HEK293 (cell line): Measurements from ENCODE around the gene NEK11.

Experiments used
- GLIS1 ChIP-seq: fragments of 450-650 bp; formaldehyde crosslinking; IDR thresholded peaks from 2 replicates; pipeline ENCODE4 v1.5.1; 2016; ENCODE audit warnings: missing biosample characterization, missing genetic modification characterization
- GLIS2 ChIP-seq: fragments of 450-650 bp; formaldehyde crosslinking; IDR thresholded peaks from 2 replicates; pipeline ENCODE4 v1.5.1; 2016; ENCODE audit warnings: missing biosample characterization, missing genetic modification characterization
- HOXC10 ChIP-seq: sonication (generic); formaldehyde crosslinking; IDR thresholded peaks from 2 replicates; pipeline ENCODE4 v1.8.1; 2023; ENCODE audit warnings: mild to moderate bottlenecking, missing genetic modification reagents
- HOXD13 ChIP-seq: sonication (generic); formaldehyde crosslinking; IDR thresholded peaks from 2 replicates; pipeline ENCODE4 v1.8.0; 2022; ENCODE audit warnings: missing genetic modification reagents, borderline replicate concordance
- KLF8 ChIP-seq: fragments of 450-650 bp; formaldehyde crosslinking; IDR thresholded peaks from 2 replicates; pipeline ENCODE4 v1.5.1; 2016; ENCODE audit warnings: missing biosample characterization, missing genetic modification characterization
- PRDM1 ChIP-seq: fragments of 450-650 bp; formaldehyde crosslinking; IDR thresholded peaks from 2 replicates; pipeline ENCODE4; 2016; ENCODE audit warnings: missing biosample characterization, missing genetic modification characterization
- SP7 ChIP-seq: fragments of 450-650 bp; formaldehyde crosslinking; IDR thresholded peaks from 2 replicates; pipeline ENCODE4 v1.5.1; 2016; ENCODE audit warnings: missing biosample characterization, missing genetic modification characterization
- TCF7L2 ChIP-seq: IDR thresholded peaks from 2 replicates; pipeline ENCODE4 v1.6.1; 2011; ENCODE audit warnings: low read depth, mild to moderate bottlenecking, inconsistent platforms, low read length, moderate library complexity, borderline replicate concordance
- ZBTB7A ChIP-seq: fragments of 450-650 bp; formaldehyde crosslinking; IDR thresholded peaks from 2 replicates; pipeline ENCODE4 v1.5.1; 2016; ENCODE audit warnings: low read depth, missing biosample characterization, missing genetic modification characterization
- ZEB2 ChIP-seq: fragments of 450-650 bp; formaldehyde crosslinking; IDR thresholded peaks from 2 replicates; pipeline ENCODE4 v1.5.1; 2016; ENCODE audit warnings: missing biosample characterization, missing genetic modification characterization
- ZNF112 ChIP-seq: fragments of 450-650 bp; formaldehyde crosslinking; IDR thresholded peaks from 2 replicates; pipeline ENCODE4 v1.5.0; 2017; ENCODE audit warnings: missing biosample characterization, missing genetic modification characterization
- ZNF121 ChIP-seq: fragments of 450-650 bp; formaldehyde crosslinking; IDR thresholded peaks from 2 replicates; pipeline ENCODE4 v1.5.1; 2016; ENCODE audit warnings: missing biosample characterization, missing genetic modification characterization
- ZNF174 ChIP-seq: fragments of 450-650 bp; formaldehyde crosslinking; IDR thresholded peaks from 2 replicates; pipeline ENCODE4 v1.5.0; 2017; ENCODE audit warnings: missing biosample characterization, mild to moderate bottlenecking, missing genetic modification characterization
- ZNF248 ChIP-seq: fragments of 450-650 bp; formaldehyde crosslinking; IDR thresholded peaks from 2 replicates; pipeline ENCODE4 v1.5.1; 2017; ENCODE audit warnings: missing biosample characterization, missing genetic modification characterization
- ZNF292 ChIP-seq: fragments of 450-650 bp; formaldehyde crosslinking; IDR thresholded peaks from 2 replicates; pipeline ENCODE4 v1.5.1; 2016; ENCODE audit warnings: low read depth, missing biosample characterization, missing genetic modification characterization, borderline replicate concordance
- ZNF350 ChIP-seq: fragments of 450-650 bp; formaldehyde crosslinking; IDR thresholded peaks from 2 replicates; pipeline ENCODE4 v1.5.0; 2017; ENCODE audit warnings: missing biosample characterization, mild to moderate bottlenecking, missing genetic modification characterization
- ZNF394 ChIP-seq: fragments of 450-650 bp; formaldehyde crosslinking; IDR thresholded peaks from 2 replicates; pipeline ENCODE4 v1.5.1; 2016; ENCODE audit warnings: missing biosample characterization, missing genetic modification characterization, mild to moderate bottlenecking, moderate library complexity, borderline replicate concordance
- ZNF548 ChIP-seq: fragments of 450-650 bp; formaldehyde crosslinking; IDR thresholded peaks from 2 replicates; pipeline ENCODE4 v1.5.1; 2016; ENCODE audit warnings: missing biosample characterization, missing genetic modification characterization
- ZNF561 ChIP-seq: fragments of 450-650 bp; IDR thresholded peaks from 2 replicates; pipeline ENCODE4 v1.5.1; 2018; ENCODE audit warnings: missing biosample characterization, missing genetic modification characterization, borderline replicate concordance
- ZNF600 ChIP-seq: fragments of 450-650 bp; formaldehyde crosslinking; IDR thresholded peaks from 2 replicates; pipeline ENCODE4 v1.5.1; 2016; ENCODE audit warnings: missing biosample characterization, missing genetic modification characterization
- ZNF624 ChIP-seq: fragments of 450-650 bp; formaldehyde crosslinking; IDR thresholded peaks from 2 replicates; pipeline ENCODE4 v1.5.1; 2017; ENCODE audit warnings: missing biosample characterization, missing genetic modification characterization
- ZNF677 ChIP-seq: fragments of 450-650 bp; IDR thresholded peaks from 2 replicates; pipeline ENCODE4 v1.5.0; 2018; ENCODE audit warnings: missing biosample characterization, mild to moderate bottlenecking, missing genetic modification characterization, moderate library complexity
- ZNF76 ChIP-seq: fragments of 450-650 bp; formaldehyde crosslinking; IDR thresholded peaks from 2 replicates; pipeline ENCODE4; 2016; ENCODE audit warnings: low read depth, missing biosample characterization, missing genetic modification characterization, borderline replicate concordance
- ZNF776 ChIP-seq: fragments of 450-650 bp; formaldehyde crosslinking; IDR thresholded peaks from 2 replicates; pipeline ENCODE4 v1.5.0; 2017; ENCODE audit warnings: missing biosample characterization, missing genetic modification characterization, borderline replicate concordance
- ZNF777 ChIP-seq: fragments of 450-650 bp; formaldehyde crosslinking; IDR thresholded peaks from 2 replicates; pipeline ENCODE4 v1.5.1; 2017; ENCODE audit warnings: missing biosample characterization, missing genetic modification characterization, borderline replicate concordance
- ZSCAN30 ChIP-seq: fragments of 450-650 bp; IDR thresholded peaks from 2 replicates; pipeline ENCODE4 v1.5.1; 2018; ENCODE audit warnings: missing biosample characterization, mild to moderate bottlenecking, missing genetic modification characterization, moderate library complexity
- TF ChIP-seq, protein P1 (sequence below): fragments of 450-650 bp; formaldehyde crosslinking; IDR thresholded peaks from 2 replicates; pipeline ENCODE4 v1.5.1; 2017; ENCODE audit warnings: missing biosample characterization, missing genetic modification characterization
- TF ChIP-seq, protein P2 (sequence below): fragments of 450-650 bp; formaldehyde crosslinking; optimal IDR thresholded peaks from 2 replicates; pipeline ENCODE3; 2016; ENCODE audit warnings: missing biosample characterization, mild to moderate bottlenecking, missing genetic modification characterization
- TF ChIP-seq, protein P3 (sequence below): fragments of 450-650 bp; formaldehyde crosslinking; IDR thresholded peaks from 2 replicates; pipeline ENCODE4 v1.5.0; 2017; ENCODE audit warnings: missing biosample characterization, missing genetic modification characterization, borderline replicate concordance
- TF ChIP-seq, protein P4 (sequence below): fragments of 450-650 bp; formaldehyde crosslinking; IDR thresholded peaks from 2 replicates; pipeline ENCODE4 v1.5.1; 2016; ENCODE audit warnings: missing biosample characterization, missing genetic modification characterization

NEK11 gene

DNA sequence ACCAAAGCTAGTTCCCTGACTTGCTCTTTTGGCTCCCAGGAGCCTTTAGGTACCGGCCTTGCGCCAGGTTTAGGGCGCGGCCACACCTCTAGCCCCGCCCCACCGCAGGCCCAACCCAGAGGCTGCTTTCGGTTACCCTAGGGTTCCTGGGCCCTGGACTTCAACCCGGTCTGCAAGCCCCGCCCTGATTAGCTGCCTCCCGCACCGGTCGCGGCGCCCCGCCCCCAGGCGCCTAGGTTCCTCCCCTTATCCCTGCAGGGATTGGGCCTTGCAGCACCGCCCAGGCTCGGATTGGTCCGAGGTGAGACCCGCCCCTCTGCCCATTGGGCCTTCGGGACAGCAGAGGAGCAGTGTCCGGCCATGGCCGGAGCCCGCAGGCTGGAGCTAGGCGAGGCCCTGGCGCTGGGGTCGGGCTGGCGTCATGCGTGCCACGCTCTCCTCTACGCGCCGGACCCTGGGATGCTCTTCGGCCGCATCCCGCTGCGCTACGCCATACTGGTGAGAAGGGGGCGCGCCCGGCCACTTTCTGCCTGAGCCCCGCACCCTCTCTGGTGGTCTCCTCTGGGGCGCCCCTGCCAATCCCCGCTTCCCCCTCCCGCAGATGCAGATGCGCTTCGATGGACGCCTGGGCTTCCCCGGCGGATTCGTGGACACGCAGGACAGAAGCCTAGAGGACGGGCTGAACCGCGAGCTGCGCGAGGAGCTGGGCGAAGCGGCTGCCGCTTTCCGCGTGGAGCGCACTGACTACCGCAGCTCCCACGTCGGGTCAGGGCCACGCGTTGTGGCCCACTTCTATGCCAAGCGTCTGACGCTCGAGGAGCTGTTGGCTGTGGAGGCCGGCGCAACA, 355.0 kb downstream of the NEK11 start, which contains the start of gene NUDT16 (continued):
- TF ChIP-seq PRDM1 (tag by site-specific recombination) = peak; percentile 24; the same call in 1 of the 2 replicates
- TF ChIP-seq ZNF292 (tag by site-specific recombination) = no peak
- no peak for TF ChIP-seq ZNF600
- TF ChIP-seq KLF8 = peak; percentile 52; the same call in 1 of the 2 replicates
- peak; percentile 67; the same call in 1 of the 2 replicates for TF ChIP-seq ZBTB7A
- no peak for TF ChIP-seq ZNF776
- TF ChIP-seq, protein P1, sequence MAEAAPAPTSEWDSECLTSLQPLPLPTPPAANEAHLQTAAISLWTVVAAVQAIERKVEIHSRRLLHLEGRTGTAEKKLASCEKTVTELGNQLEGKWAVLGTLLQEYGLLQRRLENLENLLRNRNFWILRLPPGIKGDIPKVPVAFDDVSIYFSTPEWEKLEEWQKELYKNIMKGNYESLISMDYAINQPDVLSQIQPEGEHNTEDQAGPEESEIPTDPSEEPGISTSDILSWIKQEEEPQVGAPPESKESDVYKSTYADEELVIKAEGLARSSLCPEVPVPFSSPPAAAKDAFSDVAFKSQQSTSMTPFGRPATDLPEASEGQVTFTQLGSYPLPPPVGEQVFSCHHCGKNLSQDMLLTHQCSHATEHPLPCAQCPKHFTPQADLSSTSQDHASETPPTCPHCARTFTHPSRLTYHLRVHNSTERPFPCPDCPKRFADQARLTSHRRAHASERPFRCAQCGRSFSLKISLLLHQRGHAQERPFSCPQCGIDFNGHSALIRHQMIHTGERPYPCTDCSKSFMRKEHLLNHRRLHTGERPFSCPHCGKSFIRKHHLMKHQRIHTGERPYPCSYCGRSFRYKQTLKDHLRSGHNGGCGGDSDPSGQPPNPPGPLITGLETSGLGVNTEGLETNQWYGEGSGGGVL (tag by site-specific recombination) = no peak
- no peak; the same call in 1 of the 2 replicates for TF ChIP-seq GLIS2
- TF ChIP-seq ZNF121 (tag by site-specific recombination) = no peak
- no peak for TF ChIP-seq ZNF624 (tag by site-specific recombination)
- no peak for TF ChIP-seq ZNF112
- no peak for TF ChIP-seq ZNF350 (tag by site-specific recombination)
- TF ChIP-seq, protein P2, sequence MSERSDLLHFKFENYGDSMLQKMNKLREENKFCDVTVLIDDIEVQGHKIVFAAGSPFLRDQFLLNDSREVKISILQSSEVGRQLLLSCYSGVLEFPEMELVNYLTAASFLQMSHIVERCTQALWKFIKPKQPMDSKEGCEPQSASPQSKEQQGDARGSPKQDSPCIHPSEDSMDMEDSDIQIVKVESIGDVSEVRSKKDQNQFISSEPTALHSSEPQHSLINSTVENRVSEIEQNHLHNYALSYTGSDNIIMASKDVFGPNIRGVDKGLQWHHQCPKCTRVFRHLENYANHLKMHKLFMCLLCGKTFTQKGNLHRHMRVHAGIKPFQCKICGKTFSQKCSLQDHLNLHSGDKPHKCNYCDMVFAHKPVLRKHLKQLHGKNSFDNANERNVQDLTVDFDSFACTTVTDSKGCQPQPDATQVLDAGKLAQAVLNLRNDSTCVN (tag by site-specific recombination) = peak; percentile 51
- peak; percentile 67; the same call in 1 of the 2 replicates for TF ChIP-seq ZNF76 (tag by site-specific recombination)
- no peak; the same call in 1 of the 2 replicates for TF ChIP-seq ZNF777
- TF ChIP-seq, protein P3, sequence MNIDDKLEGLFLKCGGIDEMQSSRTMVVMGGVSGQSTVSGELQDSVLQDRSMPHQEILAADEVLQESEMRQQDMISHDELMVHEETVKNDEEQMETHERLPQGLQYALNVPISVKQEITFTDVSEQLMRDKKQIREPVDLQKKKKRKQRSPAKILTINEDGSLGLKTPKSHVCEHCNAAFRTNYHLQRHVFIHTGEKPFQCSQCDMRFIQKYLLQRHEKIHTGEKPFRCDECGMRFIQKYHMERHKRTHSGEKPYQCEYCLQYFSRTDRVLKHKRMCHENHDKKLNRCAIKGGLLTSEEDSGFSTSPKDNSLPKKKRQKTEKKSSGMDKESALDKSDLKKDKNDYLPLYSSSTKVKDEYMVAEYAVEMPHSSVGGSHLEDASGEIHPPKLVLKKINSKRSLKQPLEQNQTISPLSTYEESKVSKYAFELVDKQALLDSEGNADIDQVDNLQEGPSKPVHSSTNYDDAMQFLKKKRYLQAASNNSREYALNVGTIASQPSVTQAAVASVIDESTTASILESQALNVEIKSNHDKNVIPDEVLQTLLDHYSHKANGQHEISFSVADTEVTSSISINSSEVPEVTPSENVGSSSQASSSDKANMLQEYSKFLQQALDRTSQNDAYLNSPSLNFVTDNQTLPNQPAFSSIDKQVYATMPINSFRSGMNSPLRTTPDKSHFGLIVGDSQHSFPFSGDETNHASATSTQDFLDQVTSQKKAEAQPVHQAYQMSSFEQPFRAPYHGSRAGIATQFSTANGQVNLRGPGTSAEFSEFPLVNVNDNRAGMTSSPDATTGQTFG (tag by site-specific recombination) = no peak
- no peak for TF ChIP-seq ZNF248 (tag by site-specific recombination)
- no peak for TF ChIP-seq HOXC10 (CRISPR knock-in tag)
- no peak for TF ChIP-seq SP7 (tag by site-specific recombination)
- TF ChIP-seq, protein P4, sequence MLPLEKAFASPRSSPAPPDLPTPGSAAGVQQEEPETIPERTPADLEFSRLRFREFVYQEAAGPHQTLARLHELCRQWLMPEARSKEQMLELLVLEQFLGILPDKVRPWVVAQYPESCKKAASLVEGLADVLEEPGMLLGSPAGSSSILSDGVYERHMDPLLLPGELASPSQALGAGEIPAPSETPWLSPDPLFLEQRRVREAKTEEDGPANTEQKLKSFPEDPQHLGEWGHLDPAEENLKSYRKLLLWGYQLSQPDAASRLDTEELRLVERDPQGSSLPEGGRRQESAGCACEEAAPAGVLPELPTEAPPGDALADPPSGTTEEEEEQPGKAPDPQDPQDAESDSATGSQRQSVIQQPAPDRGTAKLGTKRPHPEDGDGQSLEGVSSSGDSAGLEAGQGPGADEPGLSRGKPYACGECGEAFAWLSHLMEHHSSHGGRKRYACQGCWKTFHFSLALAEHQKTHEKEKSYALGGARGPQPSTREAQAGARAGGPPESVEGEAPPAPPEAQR (tag by site-specific recombination) = no peak
- no peak for TF ChIP-seq ZNF548 (tag by site-specific recombination)
- no peak for TF ChIP-seq ZNF174 (tag by site-specific recombination)
- no peak for TF ChIP-seq ZNF561 (tag by site-specific recombination)
- TF ChIP-seq ZNF394 = no peak
- TF ChIP-seq ZNF677 (tag by site-specific recombination) = no peak
- no peak; the same call in 1 of the 2 replicates for TF ChIP-seq ZEB2 (tag by site-specific recombination)
- peak; percentile 81 for TF ChIP-seq GLIS1 (tag by site-specific recombination)
- TF ChIP-seq TCF7L2 = no peak
- no peak for TF ChIP-seq ZSCAN30 (tag by site-specific recombination)
- no peak for TF ChIP-seq HOXD13
